ENCODE data around the gene MKKS.

MKKS gene

GRCh38 chr20:10469599-10469998 is 35.6 kb upstream of the MKKS start:
- WGBS (ENCODE audit: insufficient coverage, insufficient read length), result no CpG with 5 or more reads among the region's 7 CpGs
- no peaks in the 10 kb centered on the region for H3K9me3 ChIP-seq (ENCODE audit: control insufficient read depth, insufficient read depth, low read length)
- H3K27me3 ChIP-seq (ENCODE audit: control insufficient read depth, insufficient read depth, low read length), result no peaks in the 10 kb centered on the region
- H3K36me3 ChIP-seq (ENCODE audit: control insufficient read depth, insufficient read depth, low read length), result no peaks in the 10 kb centered on the region
- no peak for DNase-seq (ENCODE audit: low read depth, low spot score)
- peaks cover 2% of the 10 kb centered on the region; the same call in 1 of the 2 replicates for H3K4me1 ChIP-seq (ENCODE audit: control insufficient read depth, insufficient read depth, low read length)
- H3K27ac ChIP-seq (ENCODE audit: low read length), result no peak overlapping the region
- H3K4me3 ChIP-seq (ENCODE audit: low read length), result no peak overlapping the region

GRCh38 chr20:10469056-10469455 is 35.0 kb upstream of the MKKS start:
- WGBS (ENCODE audit: insufficient coverage, insufficient read length), result no CpG with 5 or more reads among the region's 2 CpGs
- Histone ChIP-seq H3K4me3 (ENCODE audit: low read length) (no peak overlapping the region), H3K36me3 (ENCODE audit: control insufficient read depth, insufficient read depth, low read length) (no peaks in the 10 kb centered on the region), H3K27me3 (ENCODE audit: control insufficient read depth, insufficient read depth, low read length) (no peaks in the 10 kb centered on the region), H3K27ac (ENCODE audit: low read length) (no peak overlapping the region), H3K9me3 (ENCODE audit: control insufficient read depth, insufficient read depth, low read length) (no peaks in the 10 kb centered on the region), H3K4me1 (ENCODE audit: control insufficient read depth, insufficient read depth, low read length) (peaks cover 2% of the 10 kb centered on the region; the same call in 1 of the 2 replicates)
- DNase-seq (ENCODE audit: low read depth, low spot score), result no peak

- no peak for DNase-seq (ENCODE audit: low read depth, low spot score)
- peaks cover 2% of the 10 kb centered on the region; the same call in 1 of the 2 replicates for H3K4me1 ChIP-seq (ENCODE audit: control insufficient read depth, insufficient read depth, low read length)
- H3K9me3 ChIP-seq (ENCODE audit: control insufficient read depth, insufficient read depth, low read length), result no peaks in the 10 kb centered on the region
- H3K27ac ChIP-seq (ENCODE audit: low read length), result no peak overlapping the region
- WGBS (ENCODE audit: insufficient coverage, insufficient read length), result no CpG with 5 or more reads among the region's 2 CpGs
- H3K27me3 ChIP-seq (ENCODE audit: control insufficient read depth, insufficient read depth, low read length), result no peaks in the 10 kb centered on the region
- no peak overlapping the region for H3K4me3 ChIP-seq (ENCODE audit: low read length)
- no peaks in the 10 kb centered on the region for H3K36me3 ChIP-seq (ENCODE audit: control insufficient read depth, insufficient read depth, low read length)
These were observed 34.4 kb upstream of the MKKS start for GRCh38 chr20:10468340-10468845.

- no peaks in the 10 kb centered on the region for H3K27me3 ChIP-seq (ENCODE audit: control insufficient read depth, insufficient read depth, low read length)
- DNase-seq (ENCODE audit: low read depth, low spot score), result no peak
- H3K4me3 ChIP-seq (ENCODE audit: low read length), result no peak overlapping the region
- H3K9me3 ChIP-seq (ENCODE audit: control insufficient read depth, insufficient read depth, low read length), result no peaks in the 10 kb centered on the region
- no peaks in the 10 kb centered on the region for H3K36me3 ChIP-seq (ENCODE audit: control insufficient read depth, insufficient read depth, low read length)
- peaks cover 2% of the 10 kb centered on the region; the same call in 1 of the 2 replicates for H3K4me1 ChIP-seq (ENCODE audit: control insufficient read depth, insufficient read depth, low read length)
- WGBS (ENCODE audit: insufficient coverage, insufficient read length), result no CpG with 5 or more reads among the region's 3 CpGs
- H3K27ac ChIP-seq (ENCODE audit: low read length), result no peak overlapping the region
These were observed 33.8 kb upstream of the MKKS start for GRCh38 chr20:10467681-10468339.

- no peak overlapping the region for H3K4me3 ChIP-seq (ENCODE audit: low read length)
- H3K4me1 ChIP-seq (ENCODE audit: control insufficient read depth, insufficient read depth, low read length), result peaks cover 2% of the 10 kb centered on the region; the same call in 1 of the 2 replicates
- no peaks in the 10 kb centered on the region for H3K9me3 ChIP-seq (ENCODE audit: control insufficient read depth, insufficient read depth, low read length)
- H3K27me3 ChIP-seq (ENCODE audit: control insufficient read depth, insufficient read depth, low read length), result no peaks in the 10 kb centered on the region
- H3K27ac ChIP-seq (ENCODE audit: low read length), result no peak overlapping the region
- H3K36me3 ChIP-seq (ENCODE audit: control insufficient read depth, insufficient read depth, low read length), result no peaks in the 10 kb centered on the region; the same call in 1 of the 2 replicates
- WGBS (ENCODE audit: insufficient coverage, insufficient read length), result no CpG with 5 or more reads among the region's 3 CpGs
- DNase-seq (ENCODE audit: low read depth, low spot score), result no peak
These were observed 32.8 kb upstream of the MKKS start for GRCh38 chr20:10466855-10467254.

GRCh38 chr20:10466325-10466724 is 32.3 kb upstream of the MKKS start:
- Histone ChIP-seq H3K27me3 (ENCODE audit: control insufficient read depth, insufficient read depth, low read length) (no peaks in the 10 kb centered on the region), H3K9me3 (ENCODE audit: control insufficient read depth, insufficient read depth, low read length) (no peaks in the 10 kb centered on the region; the same call in 1 of the 2 replicates), H3K36me3 (ENCODE audit: control insufficient read depth, insufficient read depth, low read length) (no peaks in the 10 kb centered on the region; the same call in 1 of the 2 replicates), H3K4me1 (ENCODE audit: control insufficient read depth, insufficient read depth, low read length) (peaks cover 2% of the 10 kb centered on the region; the same call in 1 of the 2 replicates), H3K27ac (ENCODE audit: low read length) (no peak overlapping the region), H3K4me3 (ENCODE audit: low read length) (no peak overlapping the region)
- WGBS (ENCODE audit: insufficient coverage, insufficient read length), result no CpG with 5 or more reads among the region's 4 CpGs
- no peak for DNase-seq (ENCODE audit: low read depth, low spot score)

GRCh38 chr20:10465135-10465534 is 31.1 kb upstream of the MKKS start:
- H3K27ac ChIP-seq (ENCODE audit: low read length), result no peak overlapping the region
- H3K27me3 ChIP-seq (ENCODE audit: control insufficient read depth, insufficient read depth, low read length), result no peaks in the 10 kb centered on the region
- H3K4me1 ChIP-seq (ENCODE audit: control insufficient read depth, insufficient read depth, low read length), result peaks cover 2% of the 10 kb centered on the region; the same call in 1 of the 2 replicates
- WGBS (ENCODE audit: insufficient coverage, insufficient read length), result no CpG with 5 or more reads among the region's 3 CpGs
- no peaks in the 10 kb centered on the region; the same call in 1 of the 2 replicates for H3K9me3 ChIP-seq (ENCODE audit: control insufficient read depth, insufficient read depth, low read length)
- H3K4me3 ChIP-seq (ENCODE audit: low read length), result no peak overlapping the region
- H3K36me3 ChIP-seq (ENCODE audit: control insufficient read depth, insufficient read depth, low read length), result no peaks in the 10 kb centered on the region; the same call in 1 of the 2 replicates
- DNase-seq (ENCODE audit: low read depth, low spot score), result no peak

GRCh38 chr20:10463622-10464021 is 29.6 kb upstream of the MKKS start:
- no peak overlapping the region for H3K4me3 ChIP-seq (ENCODE audit: low read length)
- H3K4me1 ChIP-seq (ENCODE audit: control insufficient read depth, insufficient read depth, low read length), result no peaks in the 10 kb centered on the region
- no peak for DNase-seq (ENCODE audit: low read depth, low spot score)
- H3K36me3 ChIP-seq (ENCODE audit: control insufficient read depth, insufficient read depth, low read length), result no peaks in the 10 kb centered on the region; the same call in 1 of the 2 replicates
- WGBS (ENCODE audit: insufficient coverage, insufficient read length), result no CpG with 5 or more reads among the region's 2 CpGs
- no peak overlapping the region for H3K27ac ChIP-seq (ENCODE audit: low read length)
- H3K9me3 ChIP-seq (ENCODE audit: control insufficient read depth, insufficient read depth, low read length), result no peaks in the 10 kb centered on the region; the same call in 1 of the 2 replicates
- H3K27me3 ChIP-seq (ENCODE audit: control insufficient read depth, insufficient read depth, low read length), result no peaks in the 10 kb centered on the region

- Histone ChIP-seq H3K36me3 (ENCODE audit: control insufficient read depth, insufficient read depth, low read length) (no peaks in the 10 kb centered on the region; the same call in 1 of the 2 replicates), H3K27me3 (ENCODE audit: control insufficient read depth, insufficient read depth, low read length) (no peaks in the 10 kb centered on the region), H3K4me1 (ENCODE audit: control insufficient read depth, insufficient read depth, low read length) (no peaks in the 10 kb centered on the region), H3K9me3 (ENCODE audit: control insufficient read depth, insufficient read depth, low read length) (no peaks in the 10 kb centered on the region; the same call in 1 of the 2 replicates), H3K4me3 (ENCODE audit: low read length) (no peak overlapping the region), H3K27ac (ENCODE audit: low read length) (no peak overlapping the region)
- no peak for DNase-seq (ENCODE audit: low read depth, low spot score)
These were observed 28.5 kb upstream of the MKKS start for GRCh38 chr20:10462516-10462915.

GRCh38 chr20:10461495-10461894 is 27.5 kb upstream of the MKKS start:
- Histone ChIP-seq H3K27ac (ENCODE audit: low read length) (no peak overlapping the region), H3K36me3 (ENCODE audit: control insufficient read depth, insufficient read depth, low read length) (no peaks in the 10 kb centered on the region; the same call in 1 of the 2 replicates), H3K27me3 (ENCODE audit: control insufficient read depth, insufficient read depth, low read length) (no peaks in the 10 kb centered on the region), H3K4me3 (ENCODE audit: low read length) (no peak overlapping the region), H3K4me1 (ENCODE audit: control insufficient read depth, insufficient read depth, low read length) (no peaks in the 10 kb centered on the region), H3K9me3 (ENCODE audit: control insufficient read depth, insufficient read depth, low read length) (no peaks in the 10 kb centered on the region; the same call in 1 of the 2 replicates)
- no peak for DNase-seq (ENCODE audit: low read depth, low spot score)
- no CpG with 5 or more reads among the region's 2 CpGs for WGBS (ENCODE audit: insufficient coverage, insufficient read length)

Data from iPS DF 6.9 (cell line).